Panc1 (cell line): ENCODE results near the gene GUK1. TPM values are rescaled to one million over a fixed set of nuclear protein-coding genes. Genes with fewer than 3 reads are reported as not detected.

Experiments
- ATAC-seq: fragments of 200-7000 bp; cut with Tn5 transposase; 2 replicates; pipeline ENCODE4 v1.9.1; 2020; ENCODE audit warnings: mild to moderate bottlenecking, moderate library complexity
- BruUV-seq: library from RNA; stranded (reverse); fragments of 400-500 nt; replicated peaks from 2 replicates; lab custom pipeline; 2021; lab: Mats Ljungman, UMichigan
- CTCF ChIA-PET: fragments of 300-600 bp; sonication (Branson Sonifier 250); formaldehyde crosslinking; loops from one replicate; lab custom pipeline; 2022; ENCODE audit warnings: antibody characterized with exemption; lab: Charles Lee
- POLR2A ChIA-PET: fragments of 300-600 bp; sonication (Branson Sonifier 250); formaldehyde crosslinking; loops from one replicate; lab custom pipeline; 2022; ENCODE audit warnings: antibody characterized with exemption; lab: Charles Lee
- DNase-seq: peaks from one replicate; pipeline ENCODE4 v3.0.0-alpha.2; 2010; ENCODE audit warnings: low read depth, low spot score
- H3K27ac ChIP-seq: 2 replicates; pipeline ENCODE4 v1.5.1; 2011; ENCODE audit warnings: mild to moderate bottlenecking, low read length, inconsistent platforms
- H3K27me3 ChIP-seq: fragments of 200-500 bp; sonication (Bioruptor generic); 2 replicates; pipeline ENCODE4 v1.6.0; 2014; ENCODE audit warnings: low read length, inconsistent platforms; ENCODE audit not compliant: control insufficient read depth, insufficient read depth
- H3K36me3 ChIP-seq: fragments of 200-500 bp; sonication (Bioruptor generic); 2 replicates; pipeline ENCODE4 v1.5.1; 2014; ENCODE audit warnings: inconsistent platforms, mild to moderate bottlenecking, low read length, moderate library complexity; ENCODE audit not compliant: control insufficient read depth, insufficient read depth
- H3K4me1 ChIP-seq: 2 replicates; pipeline ENCODE4 v1.5.1; 2011; ENCODE audit warnings: inconsistent platforms, mild to moderate bottlenecking, low read length, moderate library complexity; ENCODE audit not compliant: control insufficient read depth, insufficient read depth
- H3K4me3 ChIP-seq, 2 experiments: 2 replicates each; pipeline ENCODE4 v1.5.1; 2011 to 2012; ENCODE audit warnings: low read depth in 2 of 2, low read length in 2 of 2, mild to moderate bottlenecking in 2 of 2, inconsistent platforms in 1 of 2, moderate library complexity in 1 of 2
- H3K9me3 ChIP-seq: fragments of 200-500 bp; sonication (Bioruptor generic); 2 replicates; pipeline ENCODE4 v1.5.1; 2014; ENCODE audit warnings: low read depth, mild to moderate bottlenecking, inconsistent platforms, low read length, moderate library complexity; ENCODE audit not compliant: control insufficient read depth, insufficient read depth
- CTCF ChIP-seq: fragments of 450-650 bp; IDR thresholded peaks from 2 replicates; pipeline ENCODE4 v1.5.1; 2017; ENCODE audit warnings: mild to moderate bottlenecking
- POLR2AphosphoS5 ChIP-seq: IDR thresholded peaks from 2 replicates; pipeline ENCODE4 v1.6.1; 2012; ENCODE audit warnings: mild to moderate bottlenecking, low read depth, low read length, moderate library complexity
- REST ChIP-seq, 2 experiments: IDR thresholded peaks; 2 replicates each; pipeline ENCODE4 v1.6.1; 2011 to 2012; ENCODE audit warnings: low read depth in 2 of 2, control low read depth in 1 of 2, low read length in 1 of 2, mild to moderate bottlenecking in 1 of 2, moderate library complexity in 1 of 2; ENCODE audit not compliant: insufficient read depth in 1 of 2
- SIN3A ChIP-seq: IDR thresholded peaks from 2 replicates; pipeline ENCODE4 v1.6.1; 2012; ENCODE audit warnings: low read depth, mild to moderate bottlenecking, low read length, moderate library complexity, borderline replicate concordance; ENCODE audit not compliant: insufficient read depth
- TCF7L2 ChIP-seq: IDR thresholded peaks from 2 replicates; pipeline ENCODE4 v1.6.1; 2011; ENCODE audit warnings: mild to moderate bottlenecking, low read depth, low read length, inconsistent platforms
- in situ Hi-C: cut with HindIII; loops from 2 replicates; pipeline ENCODE4 v1.10.0; 2016; ENCODE audit warnings: low sequenced_read_pairs, low pct_unique_long_range_greater_than_20kb
- intact Hi-C: fragments of 100-400 bp; cut with micrococcal nuclease; formaldehyde crosslinking; loops from one replicate; pipeline ENCODE4 v1.10.0; 2022; ENCODE audit not compliant: unreplicated experiment
- total RNA-seq: library from RNA; stranded (reverse); gene quantifications from one replicate; pipeline ENCODE4 v1.2.1, GENCODE V29; 2021; ENCODE audit not compliant: unreplicated experiment

The GUK1 gene
- total RNA-seq, 1 experiment from 2014 or later, result 188 TPM

- TF ChIP-seq TCF7L2, result no peak
- no peak for TF ChIP-seq CTCF
- no peak for TF ChIP-seq SIN3A
- TF ChIP-seq POLR2AphosphoS5, result no peak
- no peak for TF ChIP-seq REST (IDR thresholded peaks at IDR 0.05; ENCODE audit: insufficient read depth in 1 of 2, low read depth in 2 of 2, low read length in 1 of 2)
- DNase-seq (no peak), ATAC-seq (no peak)
- peaks cover under 1% of the 10 kb centered on the region for H3K4me1 ChIP-seq
- no peaks in the 10 kb centered on the region for H3K36me3 ChIP-seq
- no peaks in the 10 kb centered on the region for H3K27me3 ChIP-seq
- H3K9me3 ChIP-seq, result no peaks in the 10 kb centered on the region
- no peak overlapping the region for H3K27ac ChIP-seq
- in situ Hi-C loops (no loop called here), intact Hi-C loops (no loop called here)
- no TSS peak for BruUV-seq
- no peak overlapping the region for H3K4me3 ChIP-seq
- POLR2A ChIA-PET, result interaction anchor here (0.5 kb wide), 1 partner anchor 99 kb away, joined by 4 read pairs; no protein-coding TSS in a partner anchor
- CTCF ChIA-PET, result no interaction called here
Measured at GRCh38 chr1:228155596-228156514, 15.8 kb downstream of the GUK1 start.

- no peaks in the 10 kb centered on the region for H3K4me1 ChIP-seq
- TF ChIP-seq CTCF (no peak), REST (IDR thresholded peaks at IDR 0.05; ENCODE audit: insufficient read depth in 1 of 2, low read depth in 2 of 2, low read length in 1 of 2) (no peak), SIN3A (no peak), TCF7L2 (no peak)
- no peaks in the 10 kb centered on the region for H3K36me3 ChIP-seq
- in situ Hi-C loops, result no loop called here
- intact Hi-C loops, result no loop called here
- POLR2A ChIA-PET, result interaction anchor here (0.5 kb wide), 1 partner anchor 98 kb away, joined by 4 read pairs; no protein-coding TSS in a partner anchor
- no peaks in the 10 kb centered on the region for H3K27me3 ChIP-seq
- CTCF ChIA-PET, result no interaction called here
- no peaks in the 10 kb centered on the region for H3K9me3 ChIP-seq
- no TSS peak for BruUV-seq
- no peak overlapping the region for H3K27ac ChIP-seq
- ATAC-seq (no peak), DNase-seq (no peak)
- no peak overlapping the region for H3K4me3 ChIP-seq
Measured at GRCh38 chr1:228156515-228156881, 16.4 kb downstream of the GUK1 start.
